BJ (cell line): ENCODE data around the gene KIF16B. TPM values are rescaled to one million over a fixed set of nuclear protein-coding genes. Genes with fewer than 3 reads are reported as not detected.

Experiments
- CTCF ChIA-PET: fragments of 350-600 bp; formaldehyde crosslinking; extraction: SDS; loops from one replicate; lab custom pipeline; 2021; ENCODE audit warnings: antibody characterized with exemption, inconsistent platforms; lab: Yijun Ruan, JAX
- POLR2A ChIA-PET: fragments of 300-600 bp; sonication (Branson Sonifier 250); formaldehyde crosslinking; extraction: SDS; loops from one replicate; lab custom pipeline; 2021; ENCODE audit warnings: antibody characterized with exemption; lab: Charles Lee
- DNase-seq: peaks from one replicate; pipeline ENCODE4 v3.0.0-alpha.2; 2011; ENCODE audit warnings: low read depth
- H3K27me3 ChIP-seq: 2 replicates; pipeline ENCODE4 v1.6.0; 2011; ENCODE audit warnings: low read length; ENCODE audit not compliant: control insufficient read depth, insufficient read depth
- H3K36me3 ChIP-seq: 2 replicates; pipeline ENCODE4 v1.5.1; 2011; ENCODE audit warnings: low read length; ENCODE audit not compliant: control insufficient read depth, insufficient read depth
- H3K4me3 ChIP-seq: 2 replicates; pipeline ENCODE4 v1.5.1; 2011; ENCODE audit warnings: low read depth, mild to moderate bottlenecking, control low read depth, low read length
- polyA plus RNA-seq: library from polyadenylated mRNA; depleted of rRNA; stranded (reverse); fragments of >200 nt; gene quantifications from 2 replicates; pipeline ENCODE4 v1.2.3, GENCODE V29; 2011
- TF ChIP-seq, protein P1 (sequence below): IDR thresholded peaks from 2 replicates; pipeline ENCODE4 v1.5.1; 2011; ENCODE audit warnings: low read depth, mild to moderate bottlenecking, control low read depth, inconsistent platforms, low read length, moderate library complexity; ENCODE audit not compliant: insufficient read depth

KIF16B gene
- polyA plus RNA-seq, 1 experiment = 3.2 TPM

DNA sequence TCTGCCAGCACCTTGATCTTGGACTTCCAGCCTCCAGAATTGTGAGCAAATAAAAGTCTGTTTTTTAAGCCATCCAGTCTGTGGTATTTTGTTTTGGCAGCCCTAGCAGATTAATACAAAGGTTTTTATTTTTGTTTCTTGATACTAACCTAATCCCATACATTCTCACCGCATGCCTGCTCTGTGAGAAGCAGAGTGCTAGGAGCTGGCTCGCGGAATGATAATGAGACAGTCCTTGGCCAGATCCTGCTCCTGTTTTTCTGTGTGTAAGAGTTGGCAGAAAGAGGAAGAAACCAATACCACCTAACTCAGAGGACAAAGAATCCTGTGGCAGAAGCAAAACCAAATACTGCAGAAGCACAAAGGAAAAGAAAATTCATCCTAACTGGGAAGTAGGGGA is 82.6 kb downstream of the KIF16B start:
- Histone ChIP-seq H3K27me3 (no peaks in the 10 kb centered on the region), H3K4me3 (no peak overlapping the region), H3K36me3 (peaks cover 3% of the 10 kb centered on the region)
- CTCF ChIA-PET = no interaction called here
- TF ChIP-seq, protein P1, sequence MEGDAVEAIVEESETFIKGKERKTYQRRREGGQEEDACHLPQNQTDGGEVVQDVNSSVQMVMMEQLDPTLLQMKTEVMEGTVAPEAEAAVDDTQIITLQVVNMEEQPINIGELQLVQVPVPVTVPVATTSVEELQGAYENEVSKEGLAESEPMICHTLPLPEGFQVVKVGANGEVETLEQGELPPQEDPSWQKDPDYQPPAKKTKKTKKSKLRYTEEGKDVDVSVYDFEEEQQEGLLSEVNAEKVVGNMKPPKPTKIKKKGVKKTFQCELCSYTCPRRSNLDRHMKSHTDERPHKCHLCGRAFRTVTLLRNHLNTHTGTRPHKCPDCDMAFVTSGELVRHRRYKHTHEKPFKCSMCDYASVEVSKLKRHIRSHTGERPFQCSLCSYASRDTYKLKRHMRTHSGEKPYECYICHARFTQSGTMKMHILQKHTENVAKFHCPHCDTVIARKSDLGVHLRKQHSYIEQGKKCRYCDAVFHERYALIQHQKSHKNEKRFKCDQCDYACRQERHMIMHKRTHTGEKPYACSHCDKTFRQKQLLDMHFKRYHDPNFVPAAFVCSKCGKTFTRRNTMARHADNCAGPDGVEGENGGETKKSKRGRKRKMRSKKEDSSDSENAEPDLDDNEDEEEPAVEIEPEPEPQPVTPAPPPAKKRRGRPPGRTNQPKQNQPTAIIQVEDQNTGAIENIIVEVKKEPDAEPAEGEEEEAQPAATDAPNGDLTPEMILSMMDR = no peak
- no peak for DNase-seq
- POLR2A ChIA-PET = no interaction called here

DNA sequence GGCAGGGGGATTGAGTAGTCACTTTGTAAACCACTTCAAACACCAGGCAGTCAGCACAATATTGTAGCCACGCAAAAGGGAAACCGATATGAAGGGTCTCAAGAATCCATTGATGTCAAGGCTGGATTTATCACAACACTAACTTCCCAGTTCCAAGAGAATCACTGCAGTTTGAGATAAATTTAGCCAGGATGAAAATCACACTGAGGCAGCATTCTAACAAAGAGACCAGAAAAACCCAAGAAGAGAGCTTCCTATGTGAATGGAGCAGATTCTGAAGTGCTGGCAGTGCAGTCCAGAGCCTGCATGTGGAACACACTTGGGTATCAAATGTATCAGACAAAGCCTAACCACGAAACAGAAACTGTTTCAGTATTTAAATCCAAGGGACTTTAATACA is 84.6 kb downstream of the KIF16B start:
- Histone ChIP-seq H3K4me3 (no peak overlapping the region), H3K36me3 (peaks cover 3% of the 10 kb centered on the region), H3K27me3 (no peaks in the 10 kb centered on the region)
- ChIA-PET CTCF (interaction anchor here (0.5 to 1.5 kb wide), 2 partner anchors 13 to 23 kb away, joined by 5 read pairs; no protein-coding TSS in a partner anchor), POLR2A (no interaction called here)
- TF ChIP-seq, protein P1 = no peak
- DNase-seq = no peak

DNA sequence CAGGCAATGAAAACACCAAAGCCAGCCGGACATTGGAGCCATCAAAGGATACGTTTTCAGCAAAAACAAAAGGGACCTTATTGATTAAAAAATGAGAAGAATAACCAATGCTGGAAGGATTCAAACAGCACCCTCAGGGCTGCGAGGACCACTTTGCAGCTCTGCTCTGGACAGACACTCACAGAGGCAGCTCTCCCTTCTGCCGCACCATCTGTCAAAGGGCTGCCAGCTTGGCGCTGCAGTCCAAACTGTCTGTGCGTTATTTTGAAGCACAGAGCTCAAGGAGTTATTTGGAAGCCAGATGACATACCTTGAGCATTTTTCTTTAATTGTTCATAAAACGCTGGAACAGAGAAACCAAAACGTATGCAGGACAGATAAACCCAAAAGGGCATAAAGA is 85.2 kb downstream of the KIF16B start:
- Histone ChIP-seq H3K4me3 (no peak overlapping the region), H3K27me3 (no peaks in the 10 kb centered on the region), H3K36me3 (peaks cover 3% of the 10 kb centered on the region)
- CTCF ChIA-PET = interaction anchor here (0.5 to 1.5 kb wide), 2 partner anchors 13 to 22 kb away, joined by 5 read pairs; no protein-coding TSS in a partner anchor
- TF ChIP-seq, protein P1 = no peak
- POLR2A ChIA-PET = no interaction called here
- no peak for DNase-seq

DNA sequence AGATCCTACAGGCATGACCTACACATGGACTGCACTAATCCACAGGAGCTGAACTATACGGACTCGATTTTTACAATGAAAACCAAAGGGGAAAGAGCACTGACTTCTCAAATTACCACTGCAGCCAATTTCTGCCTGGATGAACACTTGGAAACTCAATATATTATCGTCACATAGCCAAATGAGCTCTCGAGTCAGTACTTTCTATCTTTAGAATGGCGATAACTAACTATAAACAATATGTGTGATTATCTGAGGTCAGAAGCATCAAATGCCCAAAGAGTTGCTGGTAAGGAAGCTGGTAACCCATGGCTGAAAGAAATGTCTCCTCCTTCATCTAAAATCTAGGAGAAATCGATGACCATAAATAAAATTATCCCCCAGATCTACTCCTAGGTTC is 86.7 kb downstream of the KIF16B start:
- ChIA-PET CTCF (interaction anchor here (2.1 kb wide), 1 partner anchor 11 kb away, joined by 11 read pairs; no protein-coding TSS in a partner anchor), POLR2A (no interaction called here)
- TF ChIP-seq, protein P1 = no peak
- Histone ChIP-seq H3K27me3 (no peaks in the 10 kb centered on the region), H3K36me3 (peaks cover 3% of the 10 kb centered on the region), H3K4me3 (no peak overlapping the region)
- no peak for DNase-seq

DNA sequence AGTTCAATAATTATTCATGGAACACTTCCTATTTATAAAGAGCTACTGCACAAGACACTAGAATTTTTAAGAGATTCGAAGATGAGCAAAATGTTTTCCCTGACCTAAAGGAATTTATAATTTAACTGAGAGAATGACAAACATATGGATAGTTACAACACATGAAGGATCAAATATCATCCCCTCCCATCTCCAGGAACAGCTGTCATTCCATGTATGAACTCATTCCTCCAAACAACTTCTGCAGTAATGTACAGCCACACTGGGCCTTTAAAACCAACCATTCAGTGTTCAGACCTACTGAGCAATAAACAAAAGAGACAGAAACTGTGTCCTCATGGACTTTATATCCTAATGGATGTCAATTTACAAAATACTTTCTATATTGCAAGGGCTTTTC is 87.8 kb downstream of the KIF16B start:
- ChIA-PET POLR2A (no interaction called here), CTCF (interaction anchor here (0.6 to 2.1 kb wide), 2 partner anchors 9 to 555 kb away, joined by 3 to 11 read pairs; no protein-coding TSS in a partner anchor)
- Histone ChIP-seq H3K4me3 (no peak overlapping the region), H3K36me3 (peaks cover 2% of the 10 kb centered on the region), H3K27me3 (no peaks in the 10 kb centered on the region)
- no peak for DNase-seq
- TF ChIP-seq, protein P1 = no peak
